MG63 (cell line): ENCODE measurements around the gene CCDC69. TPM values are rescaled to one million over a fixed set of nuclear protein-coding genes. Genes with fewer than 3 reads are reported as not detected.
"Not testable (repeated sequence)": the region's sequence is repeated elsewhere in the genome, so short reads cannot be mapped to it uniquely, and the experiment has no call there.

ENCODE experiments used
- DNase-seq: peaks from one replicate; pipeline ENCODE4 v3.0.0-alpha.2; 2020
- H3K27me3 ChIP-seq: fragments of 250-450 bp; sonication (Bioruptor Pico); 2 replicates; pipeline ENCODE4 v1.5.1; 2020; ENCODE audit warnings: mild to moderate bottlenecking, moderate library complexity
- H3K36me3 ChIP-seq: fragments of 250-450 bp; sonication (Bioruptor Pico); 2 replicates; pipeline ENCODE4 v1.5.1; 2020; ENCODE audit warnings: mild to moderate bottlenecking, moderate library complexity
- H3K4me3 ChIP-seq: fragments of 250-450 bp; sonication (Bioruptor Pico); 2 replicates; pipeline ENCODE4 v1.5.1; 2020; ENCODE audit warnings: mild to moderate bottlenecking, moderate library complexity
- H3K9me3 ChIP-seq: fragments of 250-450 bp; sonication (Bioruptor Pico); 2 replicates; pipeline ENCODE4 v1.5.1; 2020; ENCODE audit warnings: mild to moderate bottlenecking, moderate library complexity
- total RNA-seq: library from RNA; depleted of rRNA; stranded (reverse); fragments of >200 nt; shearing (Covaris generic); gene quantifications from 2 replicates; pipeline ENCODE4 v1.2.3, GENCODE V29; 2014; ENCODE audit warnings: low replicate concordance; rRNA removed

CCDC69 gene, protein sequence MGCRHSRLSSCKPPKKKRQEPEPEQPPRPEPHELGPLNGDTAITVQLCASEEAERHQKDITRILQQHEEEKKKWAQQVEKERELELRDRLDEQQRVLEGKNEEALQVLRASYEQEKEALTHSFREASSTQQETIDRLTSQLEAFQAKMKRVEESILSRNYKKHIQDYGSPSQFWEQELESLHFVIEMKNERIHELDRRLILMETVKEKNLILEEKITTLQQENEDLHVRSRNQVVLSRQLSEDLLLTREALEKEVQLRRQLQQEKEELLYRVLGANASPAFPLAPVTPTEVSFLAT
- total RNA-seq = 0.27 and 0.40 TPM in 2 replicates

DNA sequence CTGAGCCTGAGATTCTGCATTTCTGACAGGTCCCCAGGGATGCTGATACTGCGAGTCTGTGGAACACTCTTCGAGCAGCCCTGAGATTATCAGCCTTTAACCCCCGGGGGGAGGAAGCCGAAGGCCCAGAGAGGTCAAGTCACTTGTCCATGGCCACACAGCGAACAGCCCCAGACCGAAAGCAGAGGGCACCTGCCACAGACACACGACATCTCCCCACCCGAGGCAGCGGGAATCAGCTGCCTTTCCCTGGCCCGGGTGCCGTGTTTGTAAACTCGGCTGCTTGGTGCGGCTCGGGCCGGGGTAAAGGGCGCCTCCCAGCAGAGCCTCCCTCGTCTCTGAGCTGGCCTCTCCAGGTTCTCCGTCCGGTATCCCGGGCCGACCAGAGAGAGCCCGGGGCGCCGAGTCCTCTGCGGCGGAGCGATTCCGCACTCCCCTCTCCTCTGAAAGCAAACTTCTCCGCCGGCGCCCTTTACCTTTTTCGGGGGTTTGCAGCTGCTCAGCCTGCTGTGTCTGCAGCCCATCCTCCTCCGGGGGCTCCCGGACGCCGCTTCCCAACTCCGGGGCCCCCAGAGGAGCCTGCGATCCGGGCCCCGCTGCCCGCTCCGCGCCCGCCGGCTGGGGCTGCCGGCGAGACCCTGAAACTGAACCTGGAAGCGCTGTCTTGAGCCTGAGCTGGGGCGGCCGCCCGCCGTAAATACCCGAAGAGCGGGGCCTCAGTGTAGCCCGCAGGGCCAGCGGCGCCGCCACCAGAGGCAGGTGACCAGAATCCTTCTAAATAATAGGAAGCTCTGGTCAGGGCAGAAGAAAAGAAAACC lies at the start of gene CCDC69:
CCDC69 (minus strand) TSS at position 646 of the 818 bp plus-strand sequence; CDS start at position 524, 122 bp downstream.
- Histone ChIP-seq H3K36me3 (no peaks in the 10 kb centered on the region), H3K27me3 (no peaks in the 10 kb centered on the region), H3K9me3 (no peaks in the 10 kb centered on the region)

DNA sequence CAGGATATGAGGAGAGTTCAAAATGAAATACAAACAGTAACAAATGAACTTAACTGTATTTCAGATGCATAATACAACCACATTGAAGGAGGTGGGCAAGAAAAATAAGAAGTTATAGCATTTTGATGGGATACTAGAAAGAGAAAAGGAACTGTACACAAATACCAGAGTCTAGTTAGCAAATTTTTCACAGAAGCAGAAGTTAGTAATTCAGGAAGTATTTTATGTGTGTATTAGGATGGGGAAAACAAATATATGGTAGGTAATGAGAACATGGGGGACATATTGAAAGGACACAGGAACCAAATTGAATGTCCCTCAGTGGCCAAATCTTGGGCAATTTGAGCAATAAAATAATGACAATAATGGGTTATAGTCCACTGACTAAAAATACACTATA lies 47.4 kb upstream of the CCDC69 start:
- DNase-seq = no peak
- 0 out of 2 replicates have a peak, but pooled peaks cover 3% of the 10 kb centered on the region for H3K27me3 ChIP-seq
- H3K9me3 ChIP-seq = no peaks in the 10 kb centered on the region
- no peaks in the 10 kb centered on the region for H3K36me3 ChIP-seq
- H3K4me3 ChIP-seq = no peak overlapping the region

More for the DNA sequence above, at the start of gene CCDC69:
- peak within 1 kb of the TSS; percentile 60 for H3K4me3 ChIP-seq
- DNase-seq = peak; percentile 74

DNA sequence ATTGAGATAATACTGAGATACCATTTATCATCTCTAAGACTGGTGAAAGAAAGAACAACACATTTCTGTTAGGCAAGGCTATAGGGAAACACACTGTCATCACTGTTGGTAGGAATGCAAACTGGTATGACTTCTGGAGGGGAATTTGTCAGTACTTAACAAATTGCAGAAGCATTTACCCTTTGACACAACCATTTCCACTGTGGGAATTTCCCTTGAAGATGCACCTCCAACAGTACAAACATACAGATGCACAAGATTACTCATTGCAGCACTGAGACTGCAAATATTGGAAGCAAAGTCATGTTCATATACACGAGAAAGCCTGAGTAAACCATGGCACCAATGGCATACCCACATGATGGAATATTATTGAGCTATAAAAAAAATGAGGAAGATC lies 46.7 kb upstream of the CCDC69 start:
- no peak for DNase-seq
- 0 out of 2 replicates have a peak, but pooled peaks cover 3% of the 10 kb centered on the region for H3K27me3 ChIP-seq
- no peaks in the 10 kb centered on the region for H3K36me3 ChIP-seq
- no peak overlapping the region for H3K4me3 ChIP-seq
- H3K9me3 ChIP-seq = no peaks in the 10 kb centered on the region

DNA sequence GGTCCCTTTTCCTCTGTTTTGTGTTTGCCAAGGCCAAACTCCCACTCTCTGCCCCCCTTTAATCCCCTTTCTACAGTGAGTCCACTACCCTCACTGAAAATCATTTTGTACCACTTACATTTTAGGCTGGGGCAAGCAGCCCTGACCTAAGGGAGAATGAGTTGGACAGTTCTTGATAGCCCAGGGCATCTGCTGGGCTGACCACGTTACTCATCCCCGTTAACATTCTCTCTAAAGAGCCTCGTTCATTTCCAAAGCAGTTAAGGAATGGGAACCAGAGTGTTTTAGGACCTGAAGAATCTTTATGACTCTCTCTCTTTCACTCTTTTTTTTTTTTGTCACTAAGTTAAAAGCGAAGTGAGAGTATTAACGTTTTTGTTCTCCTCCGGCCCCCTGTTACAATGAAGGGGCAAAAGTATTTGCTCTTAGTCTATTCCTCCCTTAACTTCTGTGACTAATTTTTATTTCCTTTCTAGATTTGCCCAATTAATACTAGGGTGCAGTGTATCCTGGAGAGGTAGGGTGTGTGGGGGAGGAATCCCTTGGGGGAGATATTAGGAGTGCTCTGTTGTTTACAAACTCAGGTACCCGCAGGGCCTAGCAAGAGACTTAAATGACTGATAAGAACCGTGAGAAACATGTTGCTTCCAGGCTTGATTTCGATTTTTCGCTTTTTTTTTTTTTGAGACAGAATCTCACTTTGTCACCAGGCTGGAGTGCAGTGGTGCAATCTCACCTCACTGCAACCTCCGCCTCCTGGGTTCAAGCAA lies 43.8 kb upstream of the CCDC69 start:
- no peaks in the 10 kb centered on the region for H3K27me3 ChIP-seq
- no peaks in the 10 kb centered on the region for H3K36me3 ChIP-seq
- H3K4me3 ChIP-seq = no peak overlapping the region
- DNase-seq = no peak
- no peaks in the 10 kb centered on the region for H3K9me3 ChIP-seq

DNA sequence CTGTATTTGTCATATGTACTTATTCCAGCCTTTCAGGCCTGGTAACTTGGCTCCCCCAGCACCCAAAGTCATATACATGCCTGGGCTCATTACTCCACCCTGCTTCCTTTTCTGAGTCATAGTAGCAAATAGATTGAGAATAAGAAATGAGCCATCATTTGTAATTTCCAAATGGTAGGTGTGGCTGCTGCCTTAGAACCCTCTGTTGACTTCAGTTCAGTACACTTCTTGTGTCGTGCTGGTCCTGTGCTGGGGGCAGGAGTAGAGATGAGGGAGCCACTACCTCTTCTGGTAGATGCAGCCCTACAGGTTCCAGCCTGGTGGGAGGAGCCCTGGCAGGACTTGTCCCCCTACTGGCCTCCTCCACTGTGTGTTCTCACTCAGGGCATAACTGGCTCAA lies 40.2 kb upstream of the CCDC69 start:
- no peaks in the 10 kb centered on the region; the same call in 1 of the 2 replicates for H3K36me3 ChIP-seq
- DNase-seq = peak; percentile 55

DNA sequence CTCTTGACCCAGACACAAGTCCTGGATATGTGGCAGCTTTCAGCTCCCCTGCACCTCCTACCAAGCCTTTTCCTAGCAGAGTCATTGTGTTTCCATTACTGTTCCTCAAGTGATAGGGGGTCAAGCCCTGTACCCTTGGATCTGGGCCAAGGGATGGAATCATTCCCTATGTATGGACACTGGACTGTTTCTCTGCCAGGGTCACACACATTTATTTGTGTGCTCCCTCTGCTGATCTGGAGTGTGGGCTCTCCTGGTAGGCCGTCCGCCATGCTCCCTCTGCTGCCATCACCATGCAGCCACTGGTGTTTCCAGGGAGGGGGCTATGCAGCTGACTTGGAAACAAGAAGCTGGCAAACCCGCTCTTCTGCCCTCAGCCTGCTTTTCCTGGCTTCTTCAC lies 38.6 kb upstream of the CCDC69 start:
- H3K9me3 ChIP-seq = no peaks in the 10 kb centered on the region

More for the DNA sequence above, 40.2 kb upstream of the CCDC69 start:
- H3K9me3 ChIP-seq = no peaks in the 10 kb centered on the region
- H3K27me3 ChIP-seq = no peaks in the 10 kb centered on the region
- H3K4me3 ChIP-seq = no peak overlapping the region

DNA sequence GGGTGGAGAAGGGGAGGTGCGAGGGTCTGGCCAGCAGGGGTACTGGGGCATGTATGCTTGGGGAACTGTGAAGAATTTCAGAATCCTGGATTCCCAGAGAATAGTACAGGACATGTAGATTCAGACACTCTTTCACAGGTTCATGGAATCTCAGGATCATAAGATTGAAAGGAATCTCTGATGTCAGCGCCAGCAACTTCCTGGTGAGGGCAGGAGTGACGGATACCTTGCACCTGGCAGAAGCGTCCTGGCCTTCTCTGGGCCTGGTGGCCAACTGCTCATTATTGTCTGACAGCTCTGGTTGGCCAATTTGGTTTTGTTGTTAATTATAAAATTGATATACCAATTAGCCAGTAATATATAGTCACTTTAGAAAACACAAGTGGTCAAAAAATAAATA lies 36.0 kb upstream of the CCDC69 start:
- Histone ChIP-seq H3K36me3 (no peaks in the 10 kb centered on the region; the same call in 1 of the 2 replicates), H3K9me3 (no peaks in the 10 kb centered on the region), H3K4me3 (no peak overlapping the region), H3K27me3 (no peaks in the 10 kb centered on the region)
- DNase-seq = no peak

More for the DNA sequence above, 38.6 kb upstream of the CCDC69 start:
- Histone ChIP-seq H3K36me3 (no peaks in the 10 kb centered on the region; the same call in 1 of the 2 replicates), H3K4me3 (no peak overlapping the region), H3K27me3 (no peaks in the 10 kb centered on the region)
- DNase-seq = no peak

DNA sequence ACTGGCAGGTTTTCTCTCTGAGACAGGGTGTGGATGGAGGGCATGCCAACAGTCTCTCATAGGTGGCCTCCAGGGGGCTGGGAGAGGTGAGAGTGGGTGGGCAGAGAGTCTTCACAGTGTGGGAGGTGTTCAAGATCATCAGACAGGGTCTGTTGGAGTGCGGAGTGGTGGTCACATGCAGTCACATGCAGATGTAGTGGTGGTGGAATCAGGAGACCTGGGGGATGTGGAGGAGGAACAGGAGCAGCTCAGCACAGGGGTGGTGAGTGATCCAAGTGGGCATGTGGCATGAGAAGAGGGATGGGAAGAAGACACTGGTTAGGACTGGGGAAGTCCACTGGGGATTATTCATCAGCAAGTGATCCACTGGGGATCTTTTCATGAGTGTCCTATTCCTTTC lies 34.9 kb upstream of the CCDC69 start:
- no peak for DNase-seq
- Histone ChIP-seq H3K9me3 (no peaks in the 10 kb centered on the region), H3K36me3 (no peaks in the 10 kb centered on the region; the same call in 1 of the 2 replicates), H3K4me3 (no peak overlapping the region), H3K27me3 (no peaks in the 10 kb centered on the region)

DNA sequence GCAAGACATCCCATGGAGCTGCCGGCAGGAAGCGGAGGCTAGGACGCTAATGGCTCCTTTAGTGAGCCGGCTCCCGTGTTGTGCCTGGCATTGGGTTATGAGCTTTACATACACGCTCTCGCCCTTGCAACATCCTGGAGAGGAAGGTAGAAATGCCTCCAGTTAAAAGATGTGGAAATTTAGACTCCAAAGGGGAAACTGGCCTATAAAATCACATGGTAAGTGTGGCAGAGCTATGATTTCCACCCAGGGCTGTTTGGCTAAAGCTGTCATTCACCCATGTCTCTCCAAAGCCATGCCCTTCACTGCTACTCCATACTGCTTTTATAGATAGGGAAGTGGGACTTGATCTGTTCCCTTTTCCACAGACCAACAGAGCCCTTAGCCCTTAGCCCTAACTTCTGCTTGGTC lies 34.3 kb upstream of the CCDC69 start:
- no peak for DNase-seq
- Histone ChIP-seq H3K36me3 (no peaks in the 10 kb centered on the region; the same call in 1 of the 2 replicates), H3K9me3 (no peaks in the 10 kb centered on the region), H3K27me3 (no peaks in the 10 kb centered on the region), H3K4me3 (no peak overlapping the region)

DNA sequence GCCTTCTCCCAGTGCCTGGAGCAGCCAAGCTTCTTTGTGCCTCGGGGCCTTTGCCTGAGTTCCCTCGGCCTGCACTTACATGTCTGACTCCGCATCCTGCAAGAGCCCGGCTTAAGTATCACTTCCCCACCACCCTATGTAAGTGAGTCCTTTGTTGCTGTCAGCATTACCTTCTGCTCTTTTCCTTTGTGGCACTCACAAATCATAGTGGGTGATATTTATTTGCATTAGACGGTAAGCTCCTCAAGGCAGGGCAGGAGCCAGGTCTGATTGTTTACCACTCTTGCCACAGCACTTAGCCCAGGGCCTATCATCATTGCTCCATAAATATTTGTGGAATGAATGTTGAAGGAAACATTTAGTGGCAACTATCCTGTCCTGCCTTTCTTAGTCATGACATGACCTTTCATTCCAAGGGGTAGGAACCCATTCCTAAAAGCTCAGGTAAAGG lies 33.9 kb upstream of the CCDC69 start:
- no peak overlapping the region for H3K4me3 ChIP-seq
- DNase-seq = no peak
- no peaks in the 10 kb centered on the region for H3K9me3 ChIP-seq
- no peaks in the 10 kb centered on the region for H3K27me3 ChIP-seq
- no peaks in the 10 kb centered on the region; the same call in 1 of the 2 replicates for H3K36me3 ChIP-seq

DNA sequence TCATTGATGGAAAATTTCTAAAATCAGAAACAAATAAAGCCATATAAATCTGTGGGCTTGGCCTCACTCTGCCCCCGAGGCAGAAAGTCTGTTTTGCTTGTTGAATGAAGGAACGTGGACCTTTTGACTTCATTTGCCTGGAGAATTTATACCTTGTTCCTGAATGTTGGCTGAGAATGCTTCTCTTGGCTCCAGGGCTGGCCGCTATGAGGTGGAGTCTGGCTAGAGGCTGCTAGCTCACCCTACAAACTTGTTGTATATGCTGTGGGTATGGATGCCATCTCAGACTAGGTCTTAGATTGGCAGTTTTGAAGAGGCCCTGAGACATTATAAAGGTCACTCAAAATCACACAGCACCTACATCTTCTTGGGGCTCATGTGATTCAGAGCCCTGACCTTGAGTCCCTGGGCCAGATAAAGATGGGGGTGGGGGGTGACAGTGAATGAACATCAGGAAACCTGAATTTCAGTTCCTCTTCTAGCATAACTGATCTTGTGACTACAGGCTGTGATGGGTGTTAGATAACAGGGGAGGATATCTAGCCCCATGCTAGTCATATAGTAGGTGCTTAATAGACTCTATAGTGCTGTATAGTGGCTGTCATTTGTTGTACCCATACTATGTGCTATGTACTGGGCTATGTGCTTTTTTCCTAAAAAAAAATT lies 31.9 kb upstream of the CCDC69 start:
- no peaks in the 10 kb centered on the region for H3K9me3 ChIP-seq
- DNase-seq = no peak
- no peaks in the 10 kb centered on the region for H3K27me3 ChIP-seq
- no peaks in the 10 kb centered on the region; the same call in 1 of the 2 replicates for H3K36me3 ChIP-seq
- H3K4me3 ChIP-seq = no peak overlapping the region

DNA sequence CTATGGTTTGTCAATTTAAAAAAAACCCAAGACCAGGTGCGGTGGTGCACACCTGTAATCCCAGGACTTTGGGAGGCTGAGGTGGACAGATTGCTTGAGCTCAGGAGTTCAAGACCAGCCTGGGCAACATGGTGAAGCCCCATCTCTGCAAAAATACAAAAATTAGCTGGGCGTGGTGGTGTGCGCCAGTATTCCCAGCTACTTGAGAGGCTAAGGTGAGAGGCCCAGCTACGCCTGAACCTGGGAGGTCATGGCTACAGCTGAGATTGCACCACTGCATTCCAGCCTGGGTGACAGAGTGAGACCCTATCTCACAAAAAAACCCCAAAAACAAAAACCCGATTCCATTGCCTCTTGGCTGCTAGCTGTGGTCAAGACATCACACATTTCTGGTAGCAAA lies 31.1 kb upstream of the CCDC69 start:
- DNase-seq, H3K4me3 ChIP-seq, H3K36me3 ChIP-seq, H3K27me3 ChIP-seq, H3K9me3 ChIP-seq: not testable (repeated sequence)

DNA sequence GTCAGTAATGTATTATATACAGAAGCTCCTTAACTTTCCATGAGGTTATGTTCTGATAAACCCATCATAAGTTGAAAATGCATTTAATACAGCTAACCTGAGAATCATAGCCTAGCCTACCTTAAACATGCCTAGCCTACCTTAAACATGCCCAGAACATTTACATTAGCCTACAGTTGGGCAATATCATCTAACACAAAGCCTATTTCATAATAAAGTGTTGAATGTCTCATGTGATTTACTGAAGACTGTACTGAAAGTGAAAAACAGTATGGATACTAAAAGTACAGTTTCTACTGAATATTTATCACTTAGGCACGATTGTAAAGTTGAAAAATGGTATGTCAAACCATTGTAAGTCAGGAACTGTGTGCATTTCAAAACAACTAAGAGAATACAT lies 30.7 kb upstream of the CCDC69 start:
- no peak overlapping the region for H3K4me3 ChIP-seq
- H3K9me3 ChIP-seq = no peaks in the 10 kb centered on the region
- H3K36me3 ChIP-seq = no peaks in the 10 kb centered on the region
- no peak for DNase-seq
- no peaks in the 10 kb centered on the region for H3K27me3 ChIP-seq

DNA sequence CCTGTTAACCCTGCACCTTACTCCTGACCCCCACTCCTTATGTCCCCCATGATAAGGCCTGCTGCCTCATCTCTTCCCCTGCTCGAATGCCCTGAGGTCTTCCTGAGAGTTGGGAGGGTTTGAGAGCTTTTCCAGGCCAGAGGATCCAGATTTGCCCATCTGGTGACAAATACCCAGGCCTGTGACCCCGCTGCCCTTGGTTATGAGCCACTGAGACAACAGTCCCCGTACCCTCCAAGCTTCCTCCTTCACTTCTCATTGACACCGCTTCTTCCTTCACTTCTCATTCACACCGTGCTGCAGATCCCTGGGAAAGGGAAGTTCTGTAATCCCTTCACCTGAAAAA lies 29.7 kb upstream of the CCDC69 start:
- Histone ChIP-seq H3K36me3 (no peaks in the 10 kb centered on the region), H3K27me3 (no peaks in the 10 kb centered on the region), H3K9me3 (no peaks in the 10 kb centered on the region), H3K4me3 (peak overlapping the region; percentile 74)
- no peak for DNase-seq

DNA sequence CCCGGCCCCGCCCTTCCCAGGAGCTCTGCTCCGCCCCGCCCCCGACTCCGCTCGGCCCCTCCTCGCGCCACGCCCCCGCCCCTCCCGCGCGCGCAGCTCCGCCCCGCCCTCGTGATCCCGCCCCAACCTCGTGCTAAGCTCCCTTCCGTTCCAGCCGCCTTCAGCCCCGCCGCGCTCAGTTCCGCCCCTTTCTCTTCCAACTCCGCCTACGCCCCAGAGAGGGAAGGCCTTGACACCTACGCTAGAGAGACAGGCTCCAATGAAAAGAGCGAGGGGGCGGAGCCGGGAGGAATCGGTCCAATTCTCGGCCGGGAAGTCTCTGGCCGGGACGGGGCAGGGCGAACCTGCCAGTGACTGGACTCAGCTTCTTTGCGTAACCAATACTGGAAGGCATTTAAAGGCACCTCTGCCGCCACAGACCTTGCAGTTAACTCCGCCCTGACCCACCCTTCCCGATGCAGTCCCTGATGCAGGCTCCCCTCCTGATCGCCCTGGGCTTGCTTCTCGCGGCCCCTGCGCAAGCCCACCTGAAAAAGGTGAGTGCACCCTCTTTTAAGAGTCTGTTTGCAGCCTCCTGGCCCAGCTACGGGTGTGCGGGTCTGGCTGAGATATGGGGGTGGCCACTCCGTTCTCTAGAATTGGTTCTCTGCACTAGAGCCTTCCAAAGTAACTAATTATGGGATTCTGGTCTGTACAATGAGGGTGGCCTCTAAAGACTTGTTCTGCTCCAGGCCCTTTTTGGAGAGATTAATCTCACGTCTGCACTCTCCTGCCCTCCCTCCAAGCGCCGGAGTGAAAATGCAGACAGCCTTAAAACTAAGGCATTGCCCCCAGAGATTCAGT lies 29.1 kb upstream of the CCDC69 start, which contains the start of gene GM2A:
GM2A (plus strand) TSS at position 424 of the 843 bp plus-strand sequence; CDS start at position 456, 32 bp downstream.
- Histone ChIP-seq H3K36me3 (no peaks in the 10 kb centered on the region), H3K9me3 (no peaks in the 10 kb centered on the region), H3K4me3 (peak within 1 kb of the TSS; percentile 74), H3K27me3 (no peaks in the 10 kb centered on the region)
- peak; percentile 100 for DNase-seq
